ENCODE results near the gene NCKAP5.

NCKAP5 gene

GRCh38 chr2:133086176-133086575, 482.1 kb downstream of the NCKAP5 start:
- ChIA-PET POLR2A (no interaction called here), CTCF (no interaction called here)
- DNase-seq (ENCODE audit: extremely low spot score) = no peak
- TF ChIP-seq, protein P1, sequence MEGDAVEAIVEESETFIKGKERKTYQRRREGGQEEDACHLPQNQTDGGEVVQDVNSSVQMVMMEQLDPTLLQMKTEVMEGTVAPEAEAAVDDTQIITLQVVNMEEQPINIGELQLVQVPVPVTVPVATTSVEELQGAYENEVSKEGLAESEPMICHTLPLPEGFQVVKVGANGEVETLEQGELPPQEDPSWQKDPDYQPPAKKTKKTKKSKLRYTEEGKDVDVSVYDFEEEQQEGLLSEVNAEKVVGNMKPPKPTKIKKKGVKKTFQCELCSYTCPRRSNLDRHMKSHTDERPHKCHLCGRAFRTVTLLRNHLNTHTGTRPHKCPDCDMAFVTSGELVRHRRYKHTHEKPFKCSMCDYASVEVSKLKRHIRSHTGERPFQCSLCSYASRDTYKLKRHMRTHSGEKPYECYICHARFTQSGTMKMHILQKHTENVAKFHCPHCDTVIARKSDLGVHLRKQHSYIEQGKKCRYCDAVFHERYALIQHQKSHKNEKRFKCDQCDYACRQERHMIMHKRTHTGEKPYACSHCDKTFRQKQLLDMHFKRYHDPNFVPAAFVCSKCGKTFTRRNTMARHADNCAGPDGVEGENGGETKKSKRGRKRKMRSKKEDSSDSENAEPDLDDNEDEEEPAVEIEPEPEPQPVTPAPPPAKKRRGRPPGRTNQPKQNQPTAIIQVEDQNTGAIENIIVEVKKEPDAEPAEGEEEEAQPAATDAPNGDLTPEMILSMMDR (IDR thresholded peaks at IDR 0.05; ENCODE audit: control extremely low read depth, extremely low read depth, low read depth, missing control alignments) = no peak

DNA sequence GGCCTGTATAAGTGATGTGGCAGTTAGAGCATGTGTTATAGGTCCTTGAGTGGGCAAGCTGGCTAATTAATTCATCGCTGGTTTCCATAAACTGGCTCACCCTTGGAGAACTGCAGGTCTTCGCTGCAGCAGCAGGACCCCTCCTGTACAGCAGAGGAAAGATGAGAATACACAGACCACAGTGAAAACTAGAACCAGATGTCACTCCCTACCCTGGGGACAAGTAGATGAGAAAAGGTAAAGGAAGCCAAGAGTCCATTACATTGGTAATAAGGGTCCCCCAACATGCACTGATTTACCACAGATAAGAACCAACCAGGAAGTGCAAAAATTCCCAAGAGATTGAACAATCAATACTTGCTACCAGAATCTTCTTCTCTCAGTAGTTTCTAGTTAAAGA, 482.6 kb downstream of the NCKAP5 start:
- DNase-seq (ENCODE audit: extremely low spot score) = no peak
- TF ChIP-seq, protein P1 (IDR thresholded peaks at IDR 0.05; ENCODE audit: control extremely low read depth, extremely low read depth, low read depth, missing control alignments) = no peak
- CTCF ChIA-PET = no interaction called here
- POLR2A ChIA-PET = no interaction called here

DNA sequence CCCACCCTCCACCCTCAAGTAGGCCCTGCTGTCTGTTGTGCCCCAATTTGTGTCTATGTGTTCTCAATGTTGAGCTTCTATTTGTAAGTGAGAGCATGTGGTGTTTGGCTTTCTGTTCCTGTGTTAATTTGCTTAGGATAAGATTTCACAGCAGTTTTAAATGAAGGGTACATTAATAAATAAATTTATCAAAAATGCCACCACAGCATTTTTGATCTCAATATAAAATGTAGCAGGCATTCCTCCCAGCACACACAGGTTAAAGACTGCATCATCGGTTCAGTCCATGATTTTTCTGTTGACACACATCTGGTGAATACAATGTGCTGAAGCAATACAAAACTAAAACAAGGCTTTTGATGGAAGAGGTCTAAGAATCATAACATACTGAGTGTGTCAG, 486.2 kb downstream of the NCKAP5 start:
- TF ChIP-seq, protein P1 (IDR thresholded peaks at IDR 0.05; ENCODE audit: control extremely low read depth, extremely low read depth, low read depth, missing control alignments) = no peak
- ChIA-PET POLR2A (no interaction called here), CTCF (no interaction called here)
- no peak for DNase-seq (ENCODE audit: extremely low spot score)

- TF ChIP-seq, protein P1 (IDR thresholded peaks at IDR 0.05; ENCODE audit: control extremely low read depth, extremely low read depth, low read depth, missing control alignments) = no peak
- ChIA-PET POLR2A (no interaction called here), CTCF (no interaction called here)
- DNase-seq (ENCODE audit: extremely low spot score) = no peak
Measured at GRCh38 chr2:133080822-133081221, 487.4 kb downstream of the NCKAP5 start.

- DNase-seq (ENCODE audit: extremely low spot score) = no peak
- CTCF ChIA-PET = interaction anchor here (0.7 kb wide), 1 partner anchor 16 kb away, joined by 3 read pairs; no protein-coding TSS in a partner anchor
- TF ChIP-seq, protein P1 (IDR thresholded peaks at IDR 0.05; ENCODE audit: control extremely low read depth, extremely low read depth, low read depth, missing control alignments) = no peak
- POLR2A ChIA-PET = no interaction called here
Measured at GRCh38 chr2:133078667-133079411, 489.4 kb downstream of the NCKAP5 start.

DNA sequence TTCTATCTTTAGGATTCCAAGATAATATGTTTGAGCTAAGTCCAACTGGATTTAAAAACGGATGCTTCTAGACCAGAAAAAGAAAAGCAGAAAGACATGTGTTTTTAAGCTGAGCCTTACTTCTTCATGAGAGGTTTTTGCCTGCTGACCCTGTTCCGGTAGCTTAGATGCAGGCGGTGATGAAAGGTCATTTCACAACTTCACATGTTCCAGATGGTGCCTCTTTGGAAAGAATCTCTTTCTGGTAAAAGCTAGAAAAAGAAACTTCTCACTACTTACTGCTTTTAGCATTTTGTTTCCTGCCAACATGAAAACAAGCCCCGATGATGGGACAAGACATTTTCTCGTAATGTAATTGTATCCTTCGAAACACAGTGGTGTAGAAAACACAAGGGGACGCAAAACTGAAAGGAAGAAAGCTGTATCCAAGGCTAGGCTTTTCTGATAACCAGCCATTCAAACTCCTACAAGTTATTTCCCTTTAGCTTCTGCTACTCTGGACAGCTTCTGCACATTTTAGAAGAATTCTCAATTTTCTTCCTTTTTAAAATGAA, 490.9 kb downstream of the NCKAP5 start:
- CTCF ChIA-PET = no interaction called here
- no peak for DNase-seq (ENCODE audit: extremely low spot score)
- TF ChIP-seq, protein P1 (IDR thresholded peaks at IDR 0.05; ENCODE audit: control extremely low read depth, extremely low read depth, low read depth, missing control alignments) = no peak
- POLR2A ChIA-PET = no interaction called here
